ENCODE data around the gene MARK1.
A peak's percentile ranks its signal among the peaks of the same experiment; 100 is the strongest.
"Not testable (repeated sequence)": the region's sequence is repeated elsewhere in the genome, so short reads cannot be mapped to it uniquely, and the experiment has no call there.

MARK1 gene

GRCh38 chr1:220631238-220631815 is 103.4 kb downstream of the MARK1 start:
- no peak for DNase-seq

- DNase-seq, result no peak
These were observed 109.8 kb downstream of the MARK1 start for GRCh38 chr1:220637759-220638158.

GRCh38 chr1:220642285-220642684 is 114.3 kb downstream of the MARK1 start:
- no peak for DNase-seq

- no peak for DNase-seq
These were observed 125.1 kb downstream of the MARK1 start for GRCh38 chr1:220652995-220653394.

- DNase-seq, result no peak
These were observed 127.6 kb downstream of the MARK1 start for GRCh38 chr1:220655509-220655908.

- DNase-seq, result no peak
These were observed 128.2 kb downstream of the MARK1 start for GRCh38 chr1:220655961-220656740.

GRCh38 chr1:220666349-220666748 is 138.4 kb downstream of the MARK1 start:
- DNase-seq, result no peak

- no peak for DNase-seq
These were observed 141.1 kb downstream of the MARK1 start for GRCh38 chr1:220669005-220669404.

- DNase-seq, result no peak
These were observed 142.4 kb downstream of the MARK1 start for GRCh38 chr1:220670365-220670764.

- no peak for DNase-seq
These were observed 146.0 kb downstream of the MARK1 start for GRCh38 chr1:220673921-220674320.

GRCh38 chr1:220677251-220677650 is 149.3 kb downstream of the MARK1 start:
- DNase-seq, result no peak

GRCh38 chr1:220680085-220680687 is 152.2 kb downstream of the MARK1 start:
- DNase-seq, result peak; percentile 43

- no peak for DNase-seq
These were observed 153.4 kb downstream of the MARK1 start for GRCh38 chr1:220681220-220681880.

- no peak for DNase-seq
These were observed 155.1 kb downstream of the MARK1 start for GRCh38 chr1:220682901-220683576.

GRCh38 chr1:220683716-220684115 is 155.8 kb downstream of the MARK1 start:
- DNase-seq, result not testable (repeated sequence)

- no peak for DNase-seq
These were observed 157.0 kb downstream of the MARK1 start for GRCh38 chr1:220684890-220685289.

- no peak for DNase-seq
These were observed 157.9 kb downstream of the MARK1 start for GRCh38 chr1:220685879-220686278.

- DNase-seq, result no peak
These were observed 159.9 kb downstream of the MARK1 start for GRCh38 chr1:220687809-220688208.

GRCh38 chr1:220689666-220690065 is 161.7 kb downstream of the MARK1 start:
- DNase-seq, result no peak

GRCh38 chr1:220690140-220691052 is 162.5 kb downstream of the MARK1 start, which contains the start of gene C1orf115:
C1orf115 (plus strand) TSS chr1:220690363; CDS start chr1:220690403, 40 bp downstream.
- peak; percentile 72 for DNase-seq

- DNase-seq, result no peak
These were observed 163.2 kb downstream of the MARK1 start for GRCh38 chr1:220691053-220691684.

Measured in NCI-H2227 treated with DMSO at 0.1 percent for 48 hours (cell line).